ENCODE data around the gene DUS2.

- TF ChIP-seq CTCF (IDR thresholded peaks at IDR 0.05): no peak
- TF ChIP-seq TCF7L2 (IDR thresholded peaks at IDR 0.05; ENCODE audit: low read depth, low read length): no peak
- TF ChIP-seq REST (IDR thresholded peaks at IDR 0.05; ENCODE audit: insufficient read depth in 1 of 2, low read depth in 2 of 2, low read length in 1 of 2): no peak
Observed at GRCh38 chr16:68035227-68035626, 12.1 kb downstream of the DUS2 start.

Data from Panc1 (cell line).